ENCODE data around the gene U2AF1L4.

Gene U2AF1L4

GRCh38 chr19:35736913-35737886 lies 8.0 kb downstream of the U2AF1L4 start:
- no peak overlapping the region for H3K4me3 ChIP-seq (ENCODE audit: low read depth, low read length)
- TF ChIP-seq POLR2A (IDR thresholded peaks at IDR 0.05; ENCODE audit: extremely low read depth, insufficient read length) (no peak), MAX (IDR thresholded peaks at IDR 0.05; ENCODE audit: low read depth, low read length) (no peak), MYC (IDR thresholded peaks at IDR 0.05; ENCODE audit: low read depth, low read length) (no peak), CTCF (IDR thresholded peaks at IDR 0.05; ENCODE audit: low read depth, low read length) (no peak)
- no peak for DNase-seq (ENCODE audit: low read depth)

- H3K4me3 ChIP-seq (ENCODE audit: low read depth, low read length) = no peak overlapping the region
- TF ChIP-seq MYC (IDR thresholded peaks at IDR 0.05; ENCODE audit: low read depth, low read length) (no peak), MAX (IDR thresholded peaks at IDR 0.05; ENCODE audit: low read depth, low read length) (no peak), CTCF (IDR thresholded peaks at IDR 0.05; ENCODE audit: low read depth, low read length) (no peak), POLR2A (IDR thresholded peaks at IDR 0.05; ENCODE audit: extremely low read depth, insufficient read length) (no peak)
- no peak for DNase-seq (ENCODE audit: low read depth)
Measured at GRCh38 chr19:35734889-35735288, 10.3 kb downstream of the U2AF1L4 start.

GRCh38 chr19:35734273-35734672 lies 10.9 kb downstream of the U2AF1L4 start:
- TF ChIP-seq MAX (IDR thresholded peaks at IDR 0.05; ENCODE audit: low read depth, low read length) (no peak), POLR2A (IDR thresholded peaks at IDR 0.05; ENCODE audit: extremely low read depth, insufficient read length) (no peak), MYC (IDR thresholded peaks at IDR 0.05; ENCODE audit: low read depth, low read length) (no peak), CTCF (IDR thresholded peaks at IDR 0.05; ENCODE audit: low read depth, low read length) (no peak)
- H3K4me3 ChIP-seq (ENCODE audit: low read depth, low read length) = no peak overlapping the region
- DNase-seq (ENCODE audit: low read depth) = no peak

GRCh38 chr19:35733180-35734125 lies 11.8 kb downstream of the U2AF1L4 start:
- TF ChIP-seq MAX (IDR thresholded peaks at IDR 0.05; ENCODE audit: low read depth, low read length) (no peak), POLR2A (IDR thresholded peaks at IDR 0.05; ENCODE audit: extremely low read depth, insufficient read length) (no peak), MYC (IDR thresholded peaks at IDR 0.05; ENCODE audit: low read depth, low read length) (no peak), CTCF (IDR thresholded peaks at IDR 0.05; ENCODE audit: low read depth, low read length) (no peak)
- DNase-seq (ENCODE audit: low read depth) = no peak
- H3K4me3 ChIP-seq (ENCODE audit: low read depth, low read length) = no peak overlapping the region

GRCh38 chr19:35732540-35733179 lies 12.6 kb downstream of the U2AF1L4 start:
- no peak overlapping the region for H3K4me3 ChIP-seq (ENCODE audit: low read depth, low read length)
- DNase-seq (ENCODE audit: low read depth) = no peak
- TF ChIP-seq POLR2A (IDR thresholded peaks at IDR 0.05; ENCODE audit: extremely low read depth, insufficient read length) = no peak
- no peak for TF ChIP-seq MAX (IDR thresholded peaks at IDR 0.05; ENCODE audit: low read depth, low read length)
- TF ChIP-seq MYC (IDR thresholded peaks at IDR 0.05; ENCODE audit: low read depth, low read length) = no peak
- TF ChIP-seq CTCF (IDR thresholded peaks at IDR 0.05; ENCODE audit: low read depth, low read length) = no peak

Measured in NB4 (cell line).